ENCODE measurements around the gene HSPB9.

Gene HSPB9

GRCh38 chr17:42117397-42118125, 5.0 kb upstream of the HSPB9 start (continued):
- TF ChIP-seq ZNF776 (tag by site-specific recombination; IDR thresholded peaks at IDR 0.05; ENCODE audit: borderline replicate concordance): no peak
- TF ChIP-seq ZNF449 (tag by site-specific recombination; IDR thresholded peaks at IDR 0.05): peak; percentile 72; the same call in 1 of the 2 replicates
- no peak for TF ChIP-seq ZSCAN23 (tag by site-specific recombination; IDR thresholded peaks at IDR 0.05)
- TF ChIP-seq, protein P1, sequence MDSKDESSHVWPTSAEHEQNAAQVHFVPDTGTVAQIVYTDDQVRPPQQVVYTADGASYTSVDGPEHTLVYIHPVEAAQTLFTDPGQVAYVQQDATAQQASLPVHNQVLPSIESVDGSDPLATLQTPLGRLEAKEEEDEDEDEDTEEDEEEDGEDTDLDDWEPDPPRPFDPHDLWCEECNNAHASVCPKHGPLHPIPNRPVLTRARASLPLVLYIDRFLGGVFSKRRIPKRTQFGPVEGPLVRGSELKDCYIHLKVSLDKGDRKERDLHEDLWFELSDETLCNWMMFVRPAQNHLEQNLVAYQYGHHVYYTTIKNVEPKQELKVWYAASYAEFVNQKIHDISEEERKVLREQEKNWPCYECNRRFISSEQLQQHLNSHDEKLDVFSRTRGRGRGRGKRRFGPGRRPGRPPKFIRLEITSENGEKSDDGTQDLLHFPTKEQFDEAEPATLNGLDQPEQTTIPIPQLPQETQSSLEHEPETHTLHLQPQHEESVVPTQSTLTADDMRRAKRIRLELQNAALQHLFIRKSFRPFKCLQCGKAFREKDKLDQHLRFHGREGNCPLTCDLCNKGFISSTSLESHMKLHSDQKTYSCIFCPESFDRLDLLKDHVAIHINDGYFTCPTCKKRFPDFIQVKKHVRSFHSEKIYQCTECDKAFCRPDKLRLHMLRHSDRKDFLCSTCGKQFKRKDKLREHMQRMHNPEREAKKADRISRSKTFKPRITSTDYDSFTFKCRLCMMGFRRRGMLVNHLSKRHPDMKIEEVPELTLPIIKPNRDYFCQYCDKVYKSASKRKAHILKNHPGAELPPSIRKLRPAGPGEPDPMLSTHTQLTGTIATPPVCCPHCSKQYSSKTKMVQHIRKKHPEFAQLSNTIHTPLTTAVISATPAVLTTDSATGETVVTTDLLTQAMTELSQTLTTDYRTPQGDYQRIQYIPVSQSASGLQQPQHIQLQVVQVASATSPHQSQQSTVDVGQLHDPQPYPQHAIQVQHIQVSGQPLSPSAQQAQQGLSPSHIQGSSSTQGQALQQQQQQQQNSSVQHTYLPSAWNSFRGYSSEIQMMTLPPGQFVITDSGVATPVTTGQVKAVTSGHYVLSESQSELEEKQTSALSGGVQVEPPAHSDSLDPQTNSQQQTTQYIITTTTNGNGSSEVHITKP (tag by site-specific recombination; IDR thresholded peaks at IDR 0.05): no peak
- no peak for TF ChIP-seq ZNF221 (tag by site-specific recombination; IDR thresholded peaks at IDR 0.05; ENCODE audit: borderline replicate concordance)
- TF ChIP-seq KLF1 (tag by site-specific recombination; IDR thresholded peaks at IDR 0.05): no peak
- TF ChIP-seq ZNF184 (tag by site-specific recombination; IDR thresholded peaks at IDR 0.05): no peak
- TF ChIP-seq ZNF16 (tag by site-specific recombination; IDR thresholded peaks at IDR 0.05; ENCODE audit: low read depth): no peak
- no peak for TF ChIP-seq REST (tag by site-specific recombination; IDR thresholded peaks at IDR 0.05)
- TF ChIP-seq ZBTB48 (tag by site-specific recombination; IDR thresholded peaks at IDR 0.05): no peak
- no peak for TF ChIP-seq ZNF292 (tag by site-specific recombination; IDR thresholded peaks at IDR 0.05; ENCODE audit: borderline replicate concordance, low read depth)
- 0 out of 2 replicates have a peak, but pooled peaks have one; percentile 12 for TF ChIP-seq PATZ1 (tag by site-specific recombination; IDR thresholded peaks at IDR 0.05)
- no peak for TF ChIP-seq RBAK (tag by site-specific recombination; IDR thresholded peaks at IDR 0.05)
- no peak for TF ChIP-seq ZNF521 (tag by site-specific recombination; IDR thresholded peaks at IDR 0.05)
- no peak for TF ChIP-seq OSR2 (tag by site-specific recombination; IDR thresholded peaks at IDR 0.05)
- TF ChIP-seq ZNF335 (tag by site-specific recombination; conservative IDR thresholded peaks at IDR 0.05): no peak
- no peak for TF ChIP-seq ZNF202 (tag by site-specific recombination; IDR thresholded peaks at IDR 0.05; ENCODE audit: borderline replicate concordance)
- no peak for TF ChIP-seq ZSCAN30 (tag by site-specific recombination; IDR thresholded peaks at IDR 0.05)
- TF ChIP-seq BCL11B (tag by site-specific recombination; IDR thresholded peaks at IDR 0.05; ENCODE audit: low read depth): peak; percentile 96

Measured in HEK293 (cell line).